ENCODE results near the gene PARP9. TPM values are rescaled to one million over a fixed set of nuclear protein-coding genes. Genes with fewer than 3 reads are reported as not detected.

Gene PARP9
- total and polyA plus RNA-seq, 2 of the 4 experiments (the other 2 are of a cell fraction) = 6.7 to 7.7 TPM

DNA sequence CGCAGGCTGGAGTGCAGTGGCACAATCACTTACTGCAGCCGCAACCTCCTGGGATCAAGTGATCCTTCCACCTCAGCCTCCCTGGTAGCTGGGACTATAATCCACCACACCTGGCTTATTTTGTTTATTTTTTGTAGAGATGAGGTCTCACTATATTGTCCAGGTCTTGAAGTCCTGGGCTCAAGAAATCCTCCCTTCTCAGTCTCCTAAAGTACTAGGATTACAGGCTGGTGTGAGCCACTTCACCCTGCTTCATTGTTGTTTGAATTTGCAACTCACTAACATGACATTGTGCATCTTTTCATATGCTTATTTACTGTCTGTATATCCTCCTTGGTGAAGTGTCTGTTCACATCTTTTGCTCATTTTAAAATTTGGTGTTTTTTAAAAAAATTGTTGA, 23.5 kb upstream of the PARP9 start:
- H3K9me3 ChIP-seq (ENCODE audit: control insufficient read depth, insufficient read depth, low read length) = 0 out of 2 replicates have a peak, but pooled peaks cover 2% of the 10 kb centered on the region
- no peak overlapping the region for H3K4me3 ChIP-seq (ENCODE audit: insufficient read depth, low read depth, low read length)
- ChIA-PET CTCF (no interaction called here), POLR2A (ENCODE audit: unreplicated experiment) (interaction anchor here (1.0 kb wide), 1 partner anchor 9 kb away, joined by 5 read pairs; no protein-coding TSS in a partner anchor)
- DNase-seq = no peak
- no peak overlapping the region for H3K14ac ChIP-seq (replicated peaks; ENCODE audit: low read depth, low read length)
- no peak overlapping the region for H4K91ac ChIP-seq (ENCODE audit: insufficient read depth, low read depth, low read length)
- H2AFZ ChIP-seq (replicated peaks; ENCODE audit: low read length, poor library complexity) = no peak overlapping the region
- H4K5ac ChIP-seq (ENCODE audit: low read depth, low read length) = no peak overlapping the region
- no TSS peak for BruUV-seq (replicated peaks)
- no peak overlapping the region for H4K8ac ChIP-seq (ENCODE audit: low read depth in 2 of 2, low read length in 2 of 2)
- no peak overlapping the region for H3K18ac ChIP-seq (ENCODE audit: low read depth, low read length)
- dilution Hi-C loops (cut with HindIII; ENCODE audit: low sequenced_read_pairs, unreplicated experiment) = no loop called here
- H3K56ac ChIP-seq (ENCODE audit: extremely low read depth, insufficient read depth, low read length) = no peak overlapping the region
- H3K36me3 ChIP-seq (ENCODE audit: control insufficient read depth, insufficient read depth, low read length) = no peaks in the 10 kb centered on the region
- H3K9me1 ChIP-seq (ENCODE audit: insufficient read depth, low read length) = no peaks in the 10 kb centered on the region
- H3K9ac ChIP-seq (ENCODE audit: low read depth, low read length) = no peak overlapping the region
- no peak overlapping the region for H2BK15ac ChIP-seq (ENCODE audit: low read depth, low read length)
- H3K27me3 ChIP-seq (ENCODE audit: control insufficient read depth, insufficient read depth, low read length) = no peaks in the 10 kb centered on the region
- no peaks in the 10 kb centered on the region for H3K79me1 ChIP-seq (ENCODE audit: low read depth in 1 of 2, low read length in 2 of 2)
- H2BK5ac ChIP-seq (ENCODE audit: low read depth, low read length, poor library complexity, severe bottlenecking) = no peak overlapping the region
- intact Hi-C loops (cut with micrococcal nuclease) = loop anchor here (5.0 kb wide), 1 partner anchor 55 kb away; no protein-coding TSS in a partner anchor
- H3K4me2 ChIP-seq (ENCODE audit: low read depth, low read length) = no peak overlapping the region
- H2BK20ac ChIP-seq (ENCODE audit: low read depth, low read length) = no peak overlapping the region
- in situ Hi-C loops (cut with MboI; ENCODE audit: low sequenced_read_pairs) = no loop called here
- no peak overlapping the region for H2BK120ac ChIP-seq (ENCODE audit: low read depth, low read length)
- no peak overlapping the region for H3K27ac ChIP-seq (ENCODE audit: insufficient read depth, low read length)
- no CpG with 5 or more reads among the region's 2 CpGs for WGBS, 2 experiments (ENCODE audit: extremely low coverage in 2 of 2, insufficient read length in 1 of 2)
- H2AK5ac ChIP-seq (ENCODE audit: low read depth, low read length) = no peak overlapping the region
- no peak for ATAC-seq (ENCODE audit: low read depth)
- H3K4ac ChIP-seq (ENCODE audit: low read depth, low read length) = no peak overlapping the region
- H3K4me1 ChIP-seq (ENCODE audit: control insufficient read depth, insufficient read depth, low read length) = no peaks in the 10 kb centered on the region
- no peaks in the 10 kb centered on the region for H4K20me1 ChIP-seq (ENCODE audit: insufficient read depth, low read length)
- TF ChIP-seq CHD1 (IDR thresholded peaks at IDR 0.05; ENCODE audit: low read depth, low read length) = no peak
- TF ChIP-seq MAFK (IDR thresholded peaks at IDR 0.05; ENCODE audit: low read depth, low read length) = no peak
- TF ChIP-seq MXI1 (IDR thresholded peaks at IDR 0.05; ENCODE audit: borderline replicate concordance, low read depth, low read length) = no peak
- no peak for TF ChIP-seq POLR2A (IDR thresholded peaks at IDR 0.05; ENCODE audit: low read depth, low read length)
- TF ChIP-seq RFX5 (IDR thresholded peaks at IDR 0.05; ENCODE audit: low read depth, low read length) = no peak
- no peak for TF ChIP-seq RAD21 (IDR thresholded peaks at IDR 0.05; ENCODE audit: low read length)
- no peak overlapping the region for H2AK9ac ChIP-seq (replicated peaks; ENCODE audit: low read depth, low read length, poor library complexity)
- no peak overlapping the region for H3K23ac ChIP-seq (ENCODE audit: low read depth, low read length)

Data from IMR-90 (cell line).